ENCODE results near the gene CARD19.

Gene CARD19

DNA sequence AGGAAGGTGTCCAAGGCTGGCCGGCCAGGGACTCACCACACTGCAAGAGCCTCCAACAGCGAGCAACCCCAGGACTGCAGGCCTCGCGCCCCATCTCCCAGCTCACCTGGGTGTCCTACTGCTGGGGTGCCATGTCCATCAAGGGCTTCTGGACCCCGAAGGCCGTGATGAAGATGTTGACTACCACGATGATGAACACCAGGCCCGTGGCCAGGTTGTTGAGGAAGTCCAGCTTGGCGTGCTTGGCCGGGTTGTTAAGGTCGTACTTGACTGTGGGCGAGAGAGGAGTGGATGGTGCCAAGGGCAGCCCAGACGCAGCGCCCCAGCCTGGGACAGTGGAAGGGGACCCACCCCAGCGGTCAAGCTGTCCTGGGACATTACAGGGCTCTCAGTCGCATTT, 28.8 kb downstream of the CARD19 start:
- TF ChIP-seq, protein P1, sequence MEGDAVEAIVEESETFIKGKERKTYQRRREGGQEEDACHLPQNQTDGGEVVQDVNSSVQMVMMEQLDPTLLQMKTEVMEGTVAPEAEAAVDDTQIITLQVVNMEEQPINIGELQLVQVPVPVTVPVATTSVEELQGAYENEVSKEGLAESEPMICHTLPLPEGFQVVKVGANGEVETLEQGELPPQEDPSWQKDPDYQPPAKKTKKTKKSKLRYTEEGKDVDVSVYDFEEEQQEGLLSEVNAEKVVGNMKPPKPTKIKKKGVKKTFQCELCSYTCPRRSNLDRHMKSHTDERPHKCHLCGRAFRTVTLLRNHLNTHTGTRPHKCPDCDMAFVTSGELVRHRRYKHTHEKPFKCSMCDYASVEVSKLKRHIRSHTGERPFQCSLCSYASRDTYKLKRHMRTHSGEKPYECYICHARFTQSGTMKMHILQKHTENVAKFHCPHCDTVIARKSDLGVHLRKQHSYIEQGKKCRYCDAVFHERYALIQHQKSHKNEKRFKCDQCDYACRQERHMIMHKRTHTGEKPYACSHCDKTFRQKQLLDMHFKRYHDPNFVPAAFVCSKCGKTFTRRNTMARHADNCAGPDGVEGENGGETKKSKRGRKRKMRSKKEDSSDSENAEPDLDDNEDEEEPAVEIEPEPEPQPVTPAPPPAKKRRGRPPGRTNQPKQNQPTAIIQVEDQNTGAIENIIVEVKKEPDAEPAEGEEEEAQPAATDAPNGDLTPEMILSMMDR (IDR thresholded peaks at IDR 0.05; ENCODE audit: low read depth, low read length, missing control alignments) = no peak
- no peak for DNase-seq (ENCODE audit: low read depth)
- H3K4me3 ChIP-seq (ENCODE audit: low read depth, low read length) = no peak overlapping the region
- in situ Hi-C loops (cut with HindIII; ENCODE audit: low sequenced_read_pairs) = no loop called here

DNA sequence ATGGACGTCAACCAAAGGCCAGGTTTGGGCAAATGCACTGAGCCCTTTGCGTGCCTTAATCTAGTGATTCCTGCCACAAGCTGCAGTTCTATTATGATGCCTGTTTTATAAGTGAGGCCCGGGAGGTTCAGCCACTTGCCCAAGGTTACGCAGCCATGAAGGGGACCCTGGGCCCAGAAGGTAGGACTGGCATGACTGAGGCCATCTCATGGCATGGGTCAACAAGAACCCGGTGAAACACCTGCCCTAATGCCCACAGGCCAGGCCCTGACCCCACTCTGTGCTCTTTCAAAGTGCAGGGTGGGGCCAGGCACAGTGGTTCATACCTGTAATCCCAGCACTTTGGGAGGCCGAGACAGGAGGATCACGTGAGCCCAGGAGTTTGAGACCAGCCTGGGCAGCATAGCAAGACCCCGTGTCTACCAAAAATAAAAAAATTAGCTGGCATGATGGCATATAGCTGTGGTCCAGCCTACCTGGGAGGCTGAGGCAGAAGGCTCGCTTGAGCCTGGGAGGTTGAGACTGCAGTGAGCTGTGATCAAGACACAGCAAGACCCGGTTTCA, 29.4 kb downstream of the CARD19 start:
- TF ChIP-seq, protein P1 (IDR thresholded peaks at IDR 0.05; ENCODE audit: low read depth, low read length, missing control alignments) = no peak
- in situ Hi-C loops (cut with HindIII; ENCODE audit: low sequenced_read_pairs) = no loop called here
- no peak for DNase-seq (ENCODE audit: low read depth)
- H3K4me3 ChIP-seq (ENCODE audit: low read depth, low read length) = no peak overlapping the region

DNA sequence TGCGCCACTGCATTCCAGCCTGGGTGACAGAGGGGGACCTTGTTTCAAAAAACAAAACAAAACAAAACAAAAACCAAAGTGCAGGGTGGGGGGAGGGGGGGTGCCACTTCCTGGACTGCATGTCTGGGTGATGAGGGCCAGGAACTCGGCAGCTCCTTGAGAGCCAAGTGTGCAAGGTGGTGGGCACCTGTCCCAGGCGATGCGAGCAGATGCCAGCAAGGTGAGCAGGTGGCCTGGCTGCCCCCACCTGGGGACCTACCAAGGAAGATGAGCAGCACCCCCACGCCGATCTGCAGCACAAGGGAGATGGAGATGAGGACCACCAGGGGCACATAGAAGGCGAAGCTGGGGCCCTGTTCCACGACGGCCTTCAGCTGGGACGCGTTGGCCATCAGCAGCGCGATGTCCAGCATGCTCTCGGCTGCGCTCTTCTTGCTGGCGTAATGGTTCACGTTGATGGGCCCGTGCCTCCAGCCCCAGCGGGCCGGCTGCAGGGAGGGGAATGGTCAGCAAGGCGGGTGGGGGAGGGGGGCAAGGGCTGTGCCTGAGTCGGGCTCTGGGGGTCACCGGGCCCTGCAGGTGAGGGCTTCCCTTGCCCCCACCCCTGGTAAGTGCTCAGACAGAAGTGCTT, 30.2 kb downstream of the CARD19 start:
- in situ Hi-C loops (cut with HindIII; ENCODE audit: low sequenced_read_pairs) = no loop called here
- TF ChIP-seq, protein P1 (IDR thresholded peaks at IDR 0.05; ENCODE audit: low read depth, low read length, missing control alignments) = no peak
- no peak for DNase-seq (ENCODE audit: low read depth)
- H3K4me3 ChIP-seq (ENCODE audit: low read depth, low read length) = no peak overlapping the region

DNA sequence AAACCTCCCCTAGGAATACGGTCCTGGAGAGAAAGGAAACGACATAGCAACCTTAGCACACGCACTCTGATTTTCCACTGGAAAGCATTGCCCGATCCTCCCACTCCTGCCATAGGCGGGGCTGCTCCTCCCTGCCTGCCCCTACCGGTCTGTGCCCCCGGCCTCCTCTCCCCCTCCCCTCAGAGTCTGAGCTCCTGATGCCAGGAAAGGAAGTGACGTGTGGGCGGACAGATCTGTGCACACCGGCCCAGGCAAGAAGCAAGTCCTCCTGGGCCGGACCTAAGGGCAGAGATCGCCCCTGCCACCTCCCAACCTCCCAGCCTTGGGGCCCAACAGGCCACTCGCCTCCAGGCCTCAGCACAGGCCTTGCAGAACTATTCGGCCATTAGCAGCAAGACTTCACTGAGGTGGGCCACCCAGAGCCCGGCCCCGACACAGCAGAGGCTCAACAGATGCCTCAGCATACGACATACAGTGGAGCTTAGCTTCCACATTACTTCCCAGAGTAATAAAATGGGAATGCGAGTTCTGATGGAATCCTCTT, 30.9 kb downstream of the CARD19 start:
- TF ChIP-seq, protein P1 (IDR thresholded peaks at IDR 0.05; ENCODE audit: low read depth, low read length, missing control alignments) = no peak
- DNase-seq (ENCODE audit: low read depth) = no peak
- H3K4me3 ChIP-seq (ENCODE audit: low read depth, low read length) = no peak overlapping the region
- in situ Hi-C loops (cut with HindIII; ENCODE audit: low sequenced_read_pairs) = no loop called here

DNA sequence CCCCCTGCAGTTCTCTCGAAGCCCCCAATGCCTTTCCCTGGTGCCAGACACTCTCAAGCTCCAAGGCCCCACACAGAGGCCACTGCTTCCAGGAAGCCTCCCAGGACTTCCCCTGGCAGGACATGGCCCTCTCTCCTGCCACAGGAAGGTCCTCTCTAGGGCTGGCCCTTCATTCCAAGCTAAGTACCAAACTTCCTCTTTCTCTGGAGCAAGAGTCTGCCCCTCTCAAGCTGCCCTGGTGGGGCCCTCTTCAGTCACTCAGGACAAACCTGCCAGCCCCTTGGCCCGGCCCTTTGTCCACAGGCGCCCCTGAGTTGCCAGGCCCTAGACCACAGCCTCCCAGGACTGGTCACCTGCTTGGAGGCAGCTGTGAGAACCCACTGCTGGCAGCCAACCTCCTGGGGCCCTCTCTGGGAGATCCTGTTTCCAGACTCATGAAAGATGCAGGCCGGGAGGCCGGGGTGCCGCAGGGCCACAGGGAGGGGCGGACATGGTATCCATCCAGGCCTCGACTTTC, 31.4 kb downstream of the CARD19 start:
- no peak for DNase-seq (ENCODE audit: low read depth)
- no peak overlapping the region for H3K4me3 ChIP-seq (ENCODE audit: low read depth, low read length)
- in situ Hi-C loops (cut with HindIII; ENCODE audit: low sequenced_read_pairs) = no loop called here
- TF ChIP-seq, protein P1 (IDR thresholded peaks at IDR 0.05; ENCODE audit: low read depth, low read length, missing control alignments) = no peak

DNA sequence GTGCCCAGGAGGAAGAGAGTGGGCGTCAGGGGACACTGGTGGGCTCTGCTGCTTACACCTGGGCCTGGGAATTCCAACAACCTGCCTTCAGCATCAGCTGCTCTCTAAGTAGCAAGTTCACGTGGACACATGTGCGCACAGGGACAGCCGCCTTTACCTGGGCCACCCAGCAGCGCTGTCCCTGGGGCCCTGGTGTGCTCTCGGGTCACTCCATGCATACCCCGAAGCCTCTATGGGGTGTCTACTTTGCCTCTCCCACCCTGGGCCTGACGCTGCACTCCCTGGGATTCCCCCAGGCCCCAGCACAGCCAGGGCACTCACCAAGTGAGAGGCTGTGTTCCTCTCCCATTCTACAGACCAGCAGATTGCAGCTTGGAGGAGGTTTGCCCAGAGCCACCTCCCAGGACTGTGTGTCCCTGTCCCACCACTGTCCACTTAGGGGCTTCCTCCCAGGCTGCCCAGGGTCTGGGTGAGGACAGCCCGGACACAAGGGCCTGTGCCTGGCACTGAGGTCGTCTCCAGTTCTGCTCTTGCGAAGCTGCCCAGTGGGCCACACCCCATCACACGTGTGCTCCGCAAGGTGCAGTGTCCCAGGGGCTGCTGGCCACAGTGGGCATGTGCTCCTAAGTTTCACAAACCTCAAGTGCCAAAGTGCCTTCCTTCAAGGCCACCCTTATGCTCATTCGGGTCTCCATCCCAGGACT, 32.1 kb downstream of the CARD19 start:
- H3K4me3 ChIP-seq (ENCODE audit: low read depth, low read length) = no peak overlapping the region
- DNase-seq (ENCODE audit: low read depth) = no peak
- in situ Hi-C loops (cut with HindIII; ENCODE audit: low sequenced_read_pairs) = no loop called here
- TF ChIP-seq, protein P1 (IDR thresholded peaks at IDR 0.05; ENCODE audit: low read depth, low read length, missing control alignments) = no peak

Data from astrocyte of the cerebellum (primary cell).